H1 (cell line): ENCODE measurements around the gene ADAD2. TPM values are rescaled to one million over a fixed set of nuclear protein-coding genes. Genes with fewer than 3 reads are reported as not detected.

Experiments
- CTCF ChIA-PET: fragments of 300-600 bp; sonication (Branson Sonifier 250); formaldehyde crosslinking; loops from one replicate; lab custom pipeline; 2021; ENCODE audit not compliant: partially characterized antibody; lab: Charles Lee
- POLR2A ChIA-PET: fragments of 300-600 bp; sonication (Branson Sonifier 250); formaldehyde crosslinking; loops from one replicate; lab custom pipeline; 2021; ENCODE audit warnings: inconsistent platforms; ENCODE audit not compliant: partially characterized antibody; lab: Charles Lee
- DNase-seq, 2 experiments: peaks; one replicate each; pipeline versions ENCODE4 v3.0.0 to v3.0.0-alpha.2; 2010 to 2022; ENCODE audit warnings: low spot score in 2 of 2, low read depth in 1 of 2, mixed read lengths in 1 of 2
- FAIRE-seq: peaks from 2 replicates; lab custom pipeline; 2011; peaks lifted over from hg19 to GRCh38; lab: Jason Lieb, UNC
- H2AFZ ChIP-seq: 2 replicates; pipeline ENCODE4 v1.8.1; 2012; ENCODE audit warnings: low read length, inconsistent platforms
- H2AK5ac ChIP-seq: 2 replicates; pipeline ENCODE4 v1.6.1; 2013; ENCODE audit warnings: low read depth, low read length
- H2BK120ac ChIP-seq: replicated peaks from 2 replicates; pipeline ENCODE3; 2013; ENCODE audit warnings: low read depth, low read length, inconsistent platforms
- H2BK12ac ChIP-seq: 2 replicates; pipeline ENCODE4 v1.6.1; 2013; ENCODE audit warnings: low read depth, low read length
- H2BK15ac ChIP-seq: 2 replicates; pipeline ENCODE4 v1.6.1; 2013; ENCODE audit warnings: low read length
- H2BK20ac ChIP-seq: 2 replicates; pipeline ENCODE4 v1.6.1; 2013; ENCODE audit warnings: low read length
- H2BK5ac ChIP-seq: 2 replicates; pipeline ENCODE4 v1.6.1; 2013; ENCODE audit warnings: low read depth, low read length
- H3K14ac ChIP-seq: 2 replicates; pipeline ENCODE4 v1.6.1; 2013; ENCODE audit warnings: inconsistent platforms; ENCODE audit not compliant: insufficient read length
- H3K18ac ChIP-seq: 2 replicates; pipeline ENCODE4 v1.6.1; 2013; ENCODE audit warnings: low read length; ENCODE audit errors: extremely low read depth
- H3K23ac ChIP-seq: 2 replicates; pipeline ENCODE4 v1.6.1; 2013; ENCODE audit warnings: inconsistent platforms; ENCODE audit not compliant: insufficient read length
- H3K23me2 ChIP-seq: 2 replicates; pipeline ENCODE4 v1.6.1; 2013; ENCODE audit warnings: low read depth, low read length
- H3K27ac ChIP-seq: 2 replicates; pipeline ENCODE4 v1.6.1; 2011; ENCODE audit warnings: low read depth, low read length, inconsistent platforms
- H3K27me3 ChIP-seq, 4 experiments: replicated peaks in 1 of 4; 1 replicate in 1 of 4; 2 replicates in 3 of 4; pipeline versions ENCODE4 v1.6.1 to v1.8.1; 2011 to 2013; ENCODE audit warnings: low read length in 3 of 4, mild to moderate bottlenecking in 3 of 4, inconsistent platforms in 2 of 4, mixed read lengths in 2 of 4, moderate library complexity in 1 of 4; ENCODE audit not compliant: control insufficient read depth in 3 of 4, insufficient read depth in 3 of 4; ENCODE audit errors: extremely low read depth in 1 of 4
- H3K36me3 ChIP-seq, 4 experiments: 2 replicates each; pipeline versions ENCODE4 v1.6.1 to v1.8.1; 2011 to 2013; ENCODE audit warnings: mild to moderate bottlenecking in 4 of 4, low read length in 3 of 4, moderate library complexity in 2 of 4, control low read depth in 1 of 4, inconsistent platforms in 1 of 4; ENCODE audit not compliant: insufficient read depth in 4 of 4, control insufficient read depth in 2 of 4
- H3K4ac ChIP-seq: replicated peaks from 2 replicates; pipeline ENCODE3; 2013; ENCODE audit warnings: low read length, low read depth, mixed read lengths, inconsistent platforms; ENCODE audit not compliant: insufficient read length
- H3K4me1 ChIP-seq, 4 experiments: replicated peaks in 1 of 4; 1 replicate in 1 of 4; 2 replicates in 3 of 4; pipeline versions ENCODE4 v1.6.1 to v1.8.1; 2011 to 2013; ENCODE audit warnings: low read length in 3 of 4, inconsistent platforms in 2 of 4, mixed read lengths in 1 of 4; ENCODE audit not compliant: insufficient read depth in 4 of 4, control insufficient read depth in 3 of 4
- H3K4me2 ChIP-seq, 2 experiments: 2 replicates each; pipeline versions ENCODE4 v1.6.1 to v1.8.1; 2011 to 2013; ENCODE audit warnings: low read depth in 2 of 2, low read length in 2 of 2, control low read depth in 1 of 2, inconsistent platforms in 1 of 2, mild to moderate bottlenecking in 1 of 2; ENCODE audit not compliant: insufficient read depth in 1 of 2
- H3K4me3 ChIP-seq, 4 experiments: fragments of 200-600, 300-600 bp in 1 of 4; sonication (generic), shearing (Covaris generic), sonication (Bioruptor Twin) in 1 of 4; 2 replicates each; pipeline versions ENCODE4 v1.5.1 to v1.8.1; 2011 to 2016; ENCODE audit warnings: low read length in 4 of 4, low read depth in 3 of 4, control low read depth in 2 of 4, inconsistent platforms in 2 of 4, mild to moderate bottlenecking in 2 of 4, mixed read lengths in 1 of 4, moderate library complexity in 1 of 4; ENCODE audit not compliant: insufficient read depth in 2 of 4; ENCODE audit errors: extremely low read depth in 1 of 4
- H3K56ac ChIP-seq: replicated peaks from 2 replicates; pipeline ENCODE3; 2013; ENCODE audit warnings: low read depth, mild to moderate bottlenecking, mixed read lengths, low read length, inconsistent platforms; ENCODE audit not compliant: insufficient read length
- H3K79me1 ChIP-seq: 2 replicates; pipeline ENCODE4 v1.6.1; 2013; ENCODE audit warnings: low read depth, low read length, control low read depth
- H3K79me2 ChIP-seq, 2 experiments: 2 replicates each; pipeline versions ENCODE4 v1.6.1 to v1.8.1; 2012 to 2013; ENCODE audit warnings: low read length in 2 of 2, mild to moderate bottlenecking in 2 of 2, inconsistent platforms in 1 of 2; ENCODE audit not compliant: insufficient read depth in 2 of 2, control insufficient read depth in 1 of 2
- H3K9ac ChIP-seq, 4 experiments: replicated peaks in 1 of 4; 1 replicate in 1 of 4; 2 replicates in 3 of 4; pipeline versions ENCODE4 v1.6.1 to v1.8.1; 2011 to 2013; ENCODE audit warnings: low read depth in 3 of 4, low read length in 3 of 4, control low read depth in 2 of 4, mild to moderate bottlenecking in 2 of 4, moderate library complexity in 2 of 4, inconsistent platforms in 1 of 4; ENCODE audit errors: extremely low read depth in 1 of 4
- H3K9me3 ChIP-seq, 2 experiments: 2 replicates each; pipeline versions ENCODE4 v1.6.1 to v1.8.1; 2012 to 2013; ENCODE audit warnings: mild to moderate bottlenecking in 2 of 2, moderate library complexity in 2 of 2, control low read depth in 1 of 2, inconsistent platforms in 1 of 2, low read depth in 1 of 2, low read length in 1 of 2, mixed read lengths in 1 of 2; ENCODE audit not compliant: insufficient read depth in 2 of 2
- H4K20me1 ChIP-seq, 2 experiments: replicated peaks in 1 of 2; 2 replicates each; pipeline versions ENCODE3 to v1.8.1; 2011 to 2013; ENCODE audit warnings: inconsistent platforms in 2 of 2, low read length in 2 of 2, mild to moderate bottlenecking in 1 of 2; ENCODE audit not compliant: insufficient read depth in 2 of 2, control insufficient read depth in 1 of 2
- H4K5ac ChIP-seq: 2 replicates; pipeline ENCODE4 v1.6.1; 2013; ENCODE audit warnings: low read length, low read depth, mixed read lengths, inconsistent platforms; ENCODE audit not compliant: insufficient read length
- H4K8ac ChIP-seq: 2 replicates; pipeline ENCODE4 v1.8.0; 2013; ENCODE audit warnings: mild to moderate bottlenecking, moderate library complexity, low read length, inconsistent platforms; ENCODE audit not compliant: insufficient read depth; ENCODE audit errors: extremely low read depth
- H4K91ac ChIP-seq: replicated peaks from 2 replicates; pipeline ENCODE3; 2013; ENCODE audit warnings: low read length, mixed read lengths, inconsistent platforms; ENCODE audit not compliant: insufficient read length
- BRCA1 ChIP-seq: IDR thresholded peaks from 2 replicates; pipeline ENCODE4 v1.6.1; 2012; ENCODE audit warnings: low read depth, low read length, improper control_type of control experiment
- CEBPB ChIP-seq: IDR thresholded peaks from 2 replicates; pipeline ENCODE4 v1.6.1; 2012; ENCODE audit warnings: low read depth, low read length
- CTBP2 ChIP-seq: IDR thresholded peaks from 2 replicates; pipeline ENCODE4 v1.7.0; 2011; ENCODE audit warnings: borderline replicate concordance, mild to moderate bottlenecking, moderate library complexity, mixed read lengths, low read length; ENCODE audit not compliant: insufficient read depth, insufficient read length
- GABPA ChIP-seq: IDR thresholded peaks from 2 replicates; pipeline ENCODE4 v1.6.1; 2011; ENCODE audit warnings: mild to moderate bottlenecking, low read length, moderate library complexity, borderline replicate concordance; ENCODE audit not compliant: insufficient read depth
- SRF ChIP-seq: IDR thresholded peaks from 2 replicates; pipeline ENCODE4 v1.6.1; 2011; ENCODE audit warnings: mild to moderate bottlenecking, low read depth, low read length, moderate library complexity
- TAF7 ChIP-seq: optimal IDR thresholded peaks from 2 replicates; pipeline ENCODE3; 2011; ENCODE audit warnings: low read depth, mild to moderate bottlenecking, inconsistent platforms, low read length, moderate library complexity, borderline replicate concordance
- TBP ChIP-seq: IDR thresholded peaks from 2 replicates; pipeline ENCODE4 v1.6.1; 2011; ENCODE audit warnings: low read depth, low read length, improper control_type of control experiment
- TCF12 ChIP-seq: IDR thresholded peaks from 2 replicates; pipeline ENCODE4 v1.6.1; 2011; ENCODE audit warnings: low read depth, mild to moderate bottlenecking, low read length
- TEAD4 ChIP-seq: IDR thresholded peaks from 2 replicates; pipeline ENCODE4 v1.6.1; 2012; ENCODE audit warnings: low read depth, low read length, inconsistent platforms, mixed read lengths
- YY1 ChIP-seq: IDR thresholded peaks from 2 replicates; pipeline ENCODE4 v1.6.1; 2011; ENCODE audit warnings: low read depth, mild to moderate bottlenecking, low read length
- WGBS, 2 experiments: shearing (Covaris generic) in 1 of 2; methylation state at CpG; one replicate each; pipeline versions ENCODE4 v1.1.6 to v1.1.7; 2013 to 2015; ENCODE audit warnings: low lambda C conversion rate in 2 of 2, mixed read lengths in 2 of 2, inconsistent platforms in 1 of 2, low coverage in 1 of 2, missing lambda C conversion rate in 1 of 2; ENCODE audit not compliant: insufficient replicate concordance in 2 of 2, insufficient coverage in 1 of 2, insufficient read length in 1 of 2; ENCODE audit errors: extremely low coverage in 1 of 2, missing lambda C conversion rate in 1 of 2; 5-methylcytosine and 5-hydroxymethylcytosine counted together
- polyA plus RNA-seq, 7 experiments: library from polyadenylated mRNA; depleted of rRNA in 3 of 7; stranded (reverse) in 5 of 7; unstranded in 2 of 7; fragments of >200 nt in 5 of 7; fragments of 200-250 nt in 2 of 7; gene quantifications; 1 replicate in 5 of 7; 2 replicates in 1 of 7; 4 replicates in 1 of 7; pipeline versions ENCODE4 v1.2.1 to v1.2.3, GENCODE V29; 2011 to 2013; ENCODE audit warnings: missing spikeins in 2 of 7, mixed read lengths in 2 of 7
- total RNA-seq: library from RNA; stranded (reverse); fragmentation: NEBNext Ultra II Directional; extraction: Animal tissue kit (Norgen Biotek cat#: 25700); gene quantifications from 2 replicates; pipeline ENCODE4 v1.2.1, GENCODE V29; 2021
- TF ChIP-seq, protein P1 (sequence below): IDR thresholded peaks from 2 replicates; pipeline ENCODE4 v1.6.1; 2012; ENCODE audit warnings: low read length, inconsistent platforms
- TF ChIP-seq, protein P2 (sequence below): IDR thresholded peaks from 2 replicates; pipeline ENCODE4 v1.6.1; 2012; ENCODE audit warnings: inconsistent platforms

The ADAD2 gene
- total and polyA plus RNA-seq, 2 of the 8 experiments (the other 6 are each of a cell fraction or from before 2014, with no cell fraction given), result 1.2 to 1.3 TPM

DNA sequence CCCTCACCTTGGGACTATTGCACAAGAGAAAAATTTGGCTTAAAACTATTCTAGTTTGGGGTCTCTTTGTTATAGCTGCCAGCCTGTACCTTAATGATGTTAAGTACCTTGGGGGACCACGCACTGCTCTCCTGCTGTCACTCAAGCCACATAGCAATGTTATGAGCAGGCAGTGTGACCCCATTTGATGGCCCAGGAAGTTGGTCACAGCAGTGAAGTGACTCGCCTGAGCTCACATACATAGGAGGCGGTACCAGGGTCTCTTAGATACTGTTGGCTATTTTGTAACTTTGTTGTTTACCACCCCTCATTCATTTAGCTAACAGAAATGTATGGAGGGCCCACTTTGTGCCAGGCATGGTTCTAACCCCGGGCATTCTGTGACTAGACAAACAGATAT, 32.5 kb downstream of the ADAD2 start:
- H2BK15ac ChIP-seq, result no peak overlapping the region
- no peak overlapping the region for H3K56ac ChIP-seq
- no peak overlapping the region for H3K27ac ChIP-seq
- no peak overlapping the region for H2BK20ac ChIP-seq
- no peaks in the 10 kb centered on the region for H3K23me2 ChIP-seq
- H3K79me1 ChIP-seq, result no peaks in the 10 kb centered on the region
- POLR2A ChIA-PET, result no interaction called here
- CTCF ChIA-PET, result interaction anchor here (2.0 kb wide), 1 partner anchor 155 kb away, joined by 4 read pairs; no protein-coding TSS in a partner anchor
- no peak overlapping the region for H3K4me2 ChIP-seq
- H2AK5ac ChIP-seq, result no peak overlapping the region
- no peak overlapping the region for H3K9ac ChIP-seq
- no peaks in the 10 kb centered on the region for H4K20me1 ChIP-seq
- no peak overlapping the region for H2BK120ac ChIP-seq
- no peaks in the 10 kb centered on the region for H3K79me2 ChIP-seq
- no peak overlapping the region for H3K14ac ChIP-seq
- no peak overlapping the region for H3K4ac ChIP-seq
- no peak overlapping the region for H3K4me3 ChIP-seq
- no peak for FAIRE-seq
- H4K91ac ChIP-seq, result no peak overlapping the region
- H2BK5ac ChIP-seq, result no peak overlapping the region
- no peak overlapping the region for H3K18ac ChIP-seq
- no peaks in the 10 kb centered on the region for H3K9me3 ChIP-seq
- H3K36me3 ChIP-seq, result no peaks in the 10 kb centered on the region
- no peak overlapping the region; the same call in 1 of the 2 replicates for H4K8ac ChIP-seq
- H2AFZ ChIP-seq, result no peak overlapping the region
- H2BK12ac ChIP-seq, result no peak overlapping the region
- DNase-seq, result no peak
- H4K5ac ChIP-seq, result no peak overlapping the region
- 85% methylated on average over 4 of the region's 4 CpGs; no CpG with 5 or more reads in 1 of the 2 experiments for whole genome bisulfite sequencing, 2 experiments
- no peak overlapping the region for H3K23ac ChIP-seq
- H3K27me3 ChIP-seq, result no peaks in the 10 kb centered on the region
- peaks cover 0 to 8% (median 6%) of the 10 kb centered on the region in 4 experiments; a peak in 6 of 7 replicates for H3K4me1 ChIP-seq
- TF ChIP-seq SRF, result no peak
- TF ChIP-seq, protein P1, sequence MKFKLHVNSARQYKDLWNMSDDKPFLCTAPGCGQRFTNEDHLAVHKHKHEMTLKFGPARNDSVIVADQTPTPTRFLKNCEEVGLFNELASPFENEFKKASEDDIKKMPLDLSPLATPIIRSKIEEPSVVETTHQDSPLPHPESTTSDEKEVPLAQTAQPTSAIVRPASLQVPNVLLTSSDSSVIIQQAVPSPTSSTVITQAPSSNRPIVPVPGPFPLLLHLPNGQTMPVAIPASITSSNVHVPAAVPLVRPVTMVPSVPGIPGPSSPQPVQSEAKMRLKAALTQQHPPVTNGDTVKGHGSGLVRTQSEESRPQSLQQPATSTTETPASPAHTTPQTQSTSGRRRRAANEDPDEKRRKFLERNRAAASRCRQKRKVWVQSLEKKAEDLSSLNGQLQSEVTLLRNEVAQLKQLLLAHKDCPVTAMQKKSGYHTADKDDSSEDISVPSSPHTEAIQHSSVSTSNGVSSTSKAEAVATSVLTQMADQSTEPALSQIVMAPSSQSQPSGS, result no peak
- no peak for TF ChIP-seq CTBP2
- no peak for TF ChIP-seq TEAD4
- TF ChIP-seq, protein P2, sequence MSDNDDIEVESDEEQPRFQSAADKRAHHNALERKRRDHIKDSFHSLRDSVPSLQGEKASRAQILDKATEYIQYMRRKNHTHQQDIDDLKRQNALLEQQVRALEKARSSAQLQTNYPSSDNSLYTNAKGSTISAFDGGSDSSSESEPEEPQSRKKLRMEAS, result no peak
- TF ChIP-seq TCF12, result no peak
- no peak for TF ChIP-seq TBP
- no peak for TF ChIP-seq YY1
- TF ChIP-seq BRCA1, result no peak
- no peak for TF ChIP-seq CEBPB
- no peak for TF ChIP-seq GABPA
- no peak for TF ChIP-seq TAF7
